Measurements from ENCODE around the gene SHC4.

DNA sequence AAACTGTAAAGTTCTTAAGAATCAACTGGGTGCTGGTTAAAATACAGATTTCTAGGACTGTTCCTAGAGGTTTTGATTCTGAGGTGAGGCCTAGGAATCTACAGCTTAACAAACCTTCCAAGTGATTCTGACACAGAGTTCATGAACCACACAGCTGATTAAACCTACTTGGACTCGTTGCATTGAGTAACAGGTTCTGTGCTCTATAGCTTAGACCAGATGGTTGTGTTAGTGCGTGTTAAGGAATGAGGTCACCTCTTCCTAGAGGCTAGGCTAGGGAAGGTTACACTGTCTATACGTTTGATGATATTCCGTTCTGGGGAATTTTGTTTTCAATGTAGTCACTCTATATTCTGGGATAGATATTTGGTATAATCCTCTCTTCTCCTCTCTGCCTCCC lies 63.9 kb downstream of the SHC4 start:
- TF ChIP-seq, protein P1, sequence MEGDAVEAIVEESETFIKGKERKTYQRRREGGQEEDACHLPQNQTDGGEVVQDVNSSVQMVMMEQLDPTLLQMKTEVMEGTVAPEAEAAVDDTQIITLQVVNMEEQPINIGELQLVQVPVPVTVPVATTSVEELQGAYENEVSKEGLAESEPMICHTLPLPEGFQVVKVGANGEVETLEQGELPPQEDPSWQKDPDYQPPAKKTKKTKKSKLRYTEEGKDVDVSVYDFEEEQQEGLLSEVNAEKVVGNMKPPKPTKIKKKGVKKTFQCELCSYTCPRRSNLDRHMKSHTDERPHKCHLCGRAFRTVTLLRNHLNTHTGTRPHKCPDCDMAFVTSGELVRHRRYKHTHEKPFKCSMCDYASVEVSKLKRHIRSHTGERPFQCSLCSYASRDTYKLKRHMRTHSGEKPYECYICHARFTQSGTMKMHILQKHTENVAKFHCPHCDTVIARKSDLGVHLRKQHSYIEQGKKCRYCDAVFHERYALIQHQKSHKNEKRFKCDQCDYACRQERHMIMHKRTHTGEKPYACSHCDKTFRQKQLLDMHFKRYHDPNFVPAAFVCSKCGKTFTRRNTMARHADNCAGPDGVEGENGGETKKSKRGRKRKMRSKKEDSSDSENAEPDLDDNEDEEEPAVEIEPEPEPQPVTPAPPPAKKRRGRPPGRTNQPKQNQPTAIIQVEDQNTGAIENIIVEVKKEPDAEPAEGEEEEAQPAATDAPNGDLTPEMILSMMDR (conservative IDR thresholded peaks at IDR 0.05), result no peak
- no peak for TF ChIP-seq ZFX (IDR thresholded peaks at IDR 0.05)

All from C4-2B (cell line).